ENCODE data around the gene NUCKS1.

DNA sequence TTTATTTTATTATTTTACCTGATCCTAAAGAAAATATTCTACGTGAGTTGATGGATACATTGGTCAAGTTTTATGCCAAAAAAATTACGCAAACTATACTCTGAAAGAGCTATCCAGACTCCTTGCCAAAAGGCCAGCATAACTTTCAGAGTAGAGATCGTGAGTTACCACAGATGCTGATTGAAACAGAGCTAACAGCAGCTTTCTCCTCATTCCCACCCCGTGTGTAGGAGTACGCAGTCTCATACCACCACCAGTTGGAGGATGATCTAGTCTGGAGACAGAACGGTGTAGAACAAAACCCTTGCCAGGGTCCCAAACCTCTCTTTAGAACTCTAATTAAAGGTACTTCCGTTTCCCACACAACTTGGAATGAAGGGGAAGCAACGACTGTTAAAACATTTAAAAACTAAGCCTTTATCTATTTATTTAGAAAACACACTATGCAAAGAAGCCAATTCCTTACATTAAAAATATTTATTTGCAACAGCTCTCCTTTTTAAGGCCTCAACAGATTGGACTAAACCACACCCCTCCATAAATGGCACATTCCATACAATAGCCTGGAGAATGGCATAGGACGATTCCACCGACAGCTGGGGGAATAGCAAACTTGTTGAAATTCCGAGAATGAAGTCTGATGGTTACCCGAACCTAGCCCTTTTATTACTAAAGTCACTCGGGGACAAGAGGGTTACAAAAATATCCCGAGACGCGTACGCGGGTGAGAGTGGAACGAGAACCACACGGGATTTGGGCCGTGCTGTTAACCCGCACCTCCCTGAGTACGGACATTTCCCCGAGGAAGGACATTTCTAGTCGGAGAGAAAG lies 1.4 kb downstream of the NUCKS1 start:
- TF ChIP-seq EZH2 (IDR thresholded peaks at IDR 0.05) (no peak), POLR2AphosphoS5 (IDR thresholded peaks at IDR 0.05; ENCODE audit: low read depth, low read length) (no peak), CTCF (IDR thresholded peaks at IDR 0.05 in 2 of 3, conservative IDR thresholded peaks at IDR 0.05 in 1 of 3; ENCODE audit: borderline replicate concordance in 1 of 3, insufficient read depth in 1 of 3, low read depth in 2 of 3, low read length in 2 of 3) (no peak)
